GM11168 (cell line): ENCODE data around the gene PLEKHA7.

ENCODE experiments used
- in situ Hi-C: fragments of 300-500 bp; cut with MboI; formaldehyde crosslinking; loops from one replicate; pipeline ENCODE4 v1.12.0; 2022; ENCODE audit warnings: low sequenced_read_pairs; ENCODE audit not compliant: unreplicated experiment

PLEKHA7 gene

DNA sequence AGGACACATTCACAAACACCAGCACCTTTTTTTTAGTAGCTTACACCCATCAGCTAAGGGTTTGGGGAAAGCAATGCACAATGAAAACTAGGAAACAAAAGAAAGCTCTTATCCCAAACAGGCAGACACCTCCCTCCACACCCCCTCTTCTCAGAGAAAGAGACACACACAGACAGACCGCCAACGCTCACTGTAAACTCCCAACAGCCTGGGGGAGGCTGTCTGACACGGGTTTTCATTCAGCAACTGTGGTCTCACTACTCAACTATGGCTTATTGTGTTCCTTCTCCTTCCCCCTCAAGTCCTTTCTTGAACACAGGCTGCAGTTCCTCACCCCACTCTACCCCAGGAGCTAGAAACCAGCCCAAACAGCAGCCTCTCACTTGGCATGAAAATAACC lies 152.4 kb downstream of the PLEKHA7 start:
- in situ Hi-C loops = no loop called here

DNA sequence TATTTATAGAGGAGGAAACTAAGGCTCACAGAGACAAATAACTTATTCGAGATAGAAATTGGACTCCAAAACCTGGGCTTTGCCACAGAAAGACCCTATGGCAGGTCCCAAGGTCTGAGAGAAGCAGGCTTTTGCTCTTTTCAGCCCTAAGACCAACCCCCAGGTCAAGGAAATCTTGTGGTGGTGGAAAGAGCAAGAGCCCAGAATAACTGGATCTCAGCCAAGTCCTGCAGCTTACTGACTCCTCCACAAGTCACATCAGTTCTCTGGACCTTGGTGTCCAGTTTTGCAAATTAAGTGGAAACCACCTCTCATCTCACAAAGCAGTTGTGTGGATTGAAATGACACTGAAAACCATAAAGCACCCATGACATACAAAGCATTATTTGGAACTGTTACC lies 153.6 kb downstream of the PLEKHA7 start:
- in situ Hi-C loops = no loop called here

DNA sequence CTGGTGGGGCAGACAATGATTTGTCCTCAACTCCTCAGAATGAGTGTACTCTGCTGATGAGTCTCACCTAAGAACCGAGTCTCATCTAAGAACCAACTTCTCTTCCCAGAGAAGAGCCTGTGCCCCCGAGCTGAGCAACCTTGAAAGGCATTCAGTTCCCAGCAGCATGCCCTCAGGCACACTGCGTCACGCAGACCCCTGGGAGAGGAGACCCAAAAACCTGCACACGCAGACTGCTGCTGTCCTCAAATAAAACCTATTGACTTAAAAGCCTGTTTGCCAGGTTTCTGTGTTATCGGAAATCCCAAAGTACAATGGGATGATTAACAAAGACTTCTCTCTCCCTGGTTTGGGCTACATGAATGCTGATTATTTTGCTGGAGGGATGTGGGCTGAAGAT lies 154.6 kb downstream of the PLEKHA7 start:
- in situ Hi-C loops = no loop called here

DNA sequence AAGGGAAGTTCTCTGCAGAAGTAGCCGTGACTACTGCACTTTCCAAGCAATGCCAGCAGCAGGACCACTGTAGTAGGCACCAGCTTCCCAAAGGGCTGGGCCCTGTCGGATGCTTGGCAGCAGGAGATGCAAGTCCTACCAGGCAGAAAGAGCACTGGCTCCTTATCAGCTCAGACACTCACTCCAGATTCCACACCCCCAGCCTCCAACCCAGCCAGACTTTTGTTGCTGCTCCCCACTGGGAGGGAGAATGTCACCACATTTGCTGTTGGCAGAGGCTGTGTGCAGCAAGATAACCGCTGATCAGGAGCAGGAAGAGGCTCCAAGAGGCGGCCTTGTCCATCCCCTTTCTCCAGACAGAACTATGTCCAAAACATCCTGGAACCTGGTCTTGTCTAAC lies 157.0 kb downstream of the PLEKHA7 start:
- in situ Hi-C loops = no loop called here

DNA sequence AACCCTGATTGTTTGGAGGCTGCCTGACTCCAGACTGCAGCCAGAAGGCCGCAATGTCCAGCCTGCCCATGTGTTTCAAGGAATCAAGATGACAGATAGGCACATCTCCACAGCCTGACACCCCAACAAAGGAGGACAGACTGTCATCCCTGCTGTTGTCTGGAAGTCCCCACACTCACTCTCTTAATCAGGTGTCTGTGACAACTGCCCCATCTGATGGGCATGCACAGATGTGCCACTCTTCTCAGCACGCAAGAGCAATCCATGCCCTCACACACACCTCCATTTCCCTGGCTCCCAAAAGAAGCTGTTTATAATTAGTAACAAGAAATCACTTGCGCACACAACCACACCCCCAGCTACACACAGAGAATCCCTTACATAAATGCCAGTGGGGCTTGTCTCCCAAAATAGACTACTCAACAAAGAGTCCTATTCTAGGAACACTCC lies 158.2 kb downstream of the PLEKHA7 start:
- in situ Hi-C loops = no loop called here

DNA sequence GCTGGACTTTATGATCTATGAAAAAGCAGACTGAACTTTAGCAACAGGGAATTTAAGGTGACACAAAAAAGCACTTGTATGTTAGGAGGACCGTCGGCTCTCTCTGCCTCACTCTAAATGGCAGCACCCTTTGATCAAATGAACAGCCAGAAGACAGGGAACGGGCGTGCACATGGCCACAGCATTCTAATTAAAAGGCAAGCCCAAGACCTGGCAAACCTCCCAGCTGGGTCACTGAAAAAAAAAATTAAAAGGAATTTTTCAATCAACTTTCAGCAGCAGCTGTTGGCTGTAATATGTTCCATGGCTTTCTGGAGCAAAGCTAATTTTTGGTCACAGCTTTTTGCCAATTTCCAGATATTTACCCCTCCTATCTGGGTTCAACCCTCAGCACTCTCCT lies 159.2 kb downstream of the PLEKHA7 start:
- in situ Hi-C loops = no loop called here

DNA sequence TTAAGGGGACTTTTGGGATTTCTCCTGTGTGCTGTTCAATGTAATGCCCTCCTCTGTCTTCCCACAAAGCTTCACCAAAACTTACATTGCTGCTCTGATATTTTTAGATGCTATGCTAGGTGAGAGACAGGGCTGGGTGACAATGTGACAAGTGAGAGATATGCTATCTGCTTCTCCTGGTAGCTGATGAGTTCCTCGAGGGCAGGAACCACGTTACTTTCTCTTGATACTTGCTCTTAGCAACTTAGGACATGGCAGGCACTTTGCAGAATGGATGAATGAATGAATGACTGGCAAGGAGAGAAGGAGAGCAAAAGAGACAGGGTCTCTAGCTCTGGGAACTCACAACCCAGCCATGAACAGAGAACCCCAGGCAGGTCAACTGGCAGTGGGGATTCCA lies 160.4 kb downstream of the PLEKHA7 start:
- in situ Hi-C loops = no loop called here

DNA sequence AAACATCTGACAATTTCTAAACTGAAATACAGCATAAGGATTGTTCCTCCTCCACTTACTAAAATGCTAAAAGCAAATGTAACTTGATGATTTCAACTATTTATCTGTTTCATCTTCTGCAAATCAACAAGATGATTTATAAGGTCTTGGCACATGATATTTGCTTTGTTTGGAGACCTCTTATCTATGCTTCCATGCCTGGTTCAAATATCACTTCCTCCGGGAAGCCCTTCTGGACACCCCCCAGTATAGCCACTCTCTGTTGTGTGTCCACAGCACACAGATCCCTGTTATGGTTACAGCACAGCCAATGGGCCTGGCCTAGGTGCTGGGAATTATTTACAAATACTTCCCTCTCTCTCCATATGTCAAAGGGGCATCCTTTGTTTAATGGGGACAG lies 160.9 kb downstream of the PLEKHA7 start:
- in situ Hi-C loops = no loop called here

DNA sequence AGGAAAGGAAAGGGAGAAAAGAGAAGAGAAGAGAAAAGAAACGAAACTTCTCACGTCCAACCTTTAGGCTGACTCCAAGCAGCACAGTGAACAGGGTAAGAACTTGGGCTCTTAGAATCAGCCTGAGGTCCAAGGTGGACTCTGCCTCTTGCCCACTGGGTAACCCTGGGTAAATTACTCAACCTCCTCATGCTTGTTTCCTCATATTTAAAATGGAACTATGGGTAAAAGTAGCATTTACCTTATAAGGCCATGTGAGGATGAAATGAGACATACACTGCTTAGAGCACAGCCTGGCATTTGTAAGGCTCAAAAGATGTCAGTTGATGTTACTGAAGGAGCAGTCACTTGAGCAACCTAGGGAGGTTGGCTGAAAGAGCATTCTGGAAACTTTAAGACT lies 167.9 kb downstream of the PLEKHA7 start:
- in situ Hi-C loops = no loop called here

DNA sequence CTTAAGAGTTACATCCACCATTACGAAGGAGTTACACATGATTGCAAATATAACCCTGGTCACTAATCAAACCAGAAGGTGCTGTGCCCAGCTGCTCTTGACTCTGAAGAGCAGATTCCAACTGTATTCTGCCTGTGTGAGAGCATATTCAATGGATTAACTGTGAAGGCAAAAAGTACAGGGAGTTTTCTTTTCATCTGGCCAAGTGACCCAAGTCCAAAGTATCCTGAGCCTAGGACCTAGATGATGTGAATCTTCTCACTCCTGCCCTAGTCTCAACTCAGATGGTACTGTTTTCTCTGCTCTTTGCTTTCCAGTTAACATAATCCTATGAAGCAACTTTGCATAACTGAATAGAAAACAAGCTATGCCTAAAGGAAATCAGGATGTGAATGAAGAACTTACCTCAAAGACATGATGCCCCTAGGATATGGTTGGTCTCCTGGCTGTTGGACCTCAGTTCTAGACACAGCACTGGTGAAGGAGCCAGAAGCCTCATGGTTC lies 169.9 kb downstream of the PLEKHA7 start:
- in situ Hi-C loops = no loop called here

DNA sequence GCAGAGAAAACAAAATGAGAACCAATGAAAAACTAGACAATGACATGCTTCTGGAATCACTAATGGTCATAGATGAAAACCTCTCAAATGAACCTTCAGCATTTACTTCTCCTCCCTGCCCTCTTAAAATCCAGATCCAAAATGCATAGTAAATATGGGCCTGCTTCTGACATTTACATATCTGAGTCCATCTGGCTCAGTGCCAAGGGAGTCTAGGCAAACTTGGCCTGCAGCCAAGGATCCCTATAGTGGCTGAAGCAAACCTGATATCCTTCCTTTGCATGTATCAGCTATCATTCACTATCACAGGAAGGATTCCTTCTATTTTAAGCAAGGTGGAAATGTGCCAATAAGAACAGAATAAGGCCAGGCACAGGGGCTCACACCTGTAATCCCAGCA lies 170.9 kb downstream of the PLEKHA7 start:
- in situ Hi-C loops = no loop called here

DNA sequence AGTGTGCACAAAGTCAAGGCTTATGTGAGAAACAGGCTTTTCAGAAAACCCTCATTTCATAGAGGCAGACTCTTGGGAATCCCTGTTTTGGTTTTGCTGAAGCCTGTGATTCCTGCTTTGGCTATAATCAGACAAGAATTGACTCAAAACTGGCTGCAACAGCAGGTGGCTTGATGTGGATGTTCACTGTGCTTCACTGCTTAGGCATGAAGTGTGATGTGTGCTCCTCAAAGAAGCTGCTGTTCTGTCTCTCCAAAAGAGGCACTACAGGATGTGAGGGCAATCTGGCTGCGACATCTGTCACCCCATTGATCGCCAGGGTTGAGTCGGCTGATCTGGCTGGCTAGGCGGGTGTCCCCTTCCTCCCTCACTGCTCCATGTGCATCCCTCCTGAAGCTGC lies 172.2 kb downstream of the PLEKHA7 start:
- in situ Hi-C loops = no loop called here

DNA sequence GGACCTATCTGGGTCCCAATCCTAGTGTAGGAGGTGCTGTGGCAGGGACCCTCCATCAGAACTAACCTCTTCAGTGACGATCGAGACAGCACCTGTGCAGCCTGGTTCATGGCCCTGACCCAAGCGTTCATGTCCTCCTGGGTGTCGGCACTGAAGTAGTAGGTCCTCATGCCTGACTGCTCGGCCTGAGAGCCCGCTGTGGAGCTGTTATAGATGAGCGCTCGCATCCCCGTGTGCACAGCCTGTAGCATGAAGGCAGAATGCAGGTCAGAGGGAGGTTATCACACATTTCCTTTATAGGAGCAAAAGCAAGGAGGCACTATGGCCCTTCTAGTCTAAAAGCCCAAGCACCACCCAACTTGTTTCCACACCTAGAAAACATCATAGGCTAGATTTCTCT lies 172.7 kb downstream of the PLEKHA7 start:
- in situ Hi-C loops = no loop called here

DNA sequence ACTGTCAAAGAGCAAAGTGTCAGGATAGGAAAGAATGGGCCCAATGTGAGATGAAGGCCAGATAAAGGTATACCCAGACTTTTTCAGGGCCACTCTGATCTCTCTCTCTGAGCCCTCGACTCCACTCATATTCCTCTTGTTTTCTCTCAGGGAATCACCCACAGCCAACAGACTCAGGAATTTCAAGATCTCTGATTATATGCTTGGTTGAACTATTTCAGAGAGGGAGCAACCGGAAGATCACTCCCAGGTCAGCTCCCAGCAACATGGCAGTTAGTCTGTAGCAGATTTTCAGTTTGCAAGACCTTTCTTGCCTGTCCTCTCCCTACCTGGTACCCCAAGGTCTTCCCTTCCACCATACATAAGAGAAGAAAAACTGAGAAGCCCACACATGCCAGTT lies 173.3 kb downstream of the PLEKHA7 start:
- in situ Hi-C loops = no loop called here

DNA sequence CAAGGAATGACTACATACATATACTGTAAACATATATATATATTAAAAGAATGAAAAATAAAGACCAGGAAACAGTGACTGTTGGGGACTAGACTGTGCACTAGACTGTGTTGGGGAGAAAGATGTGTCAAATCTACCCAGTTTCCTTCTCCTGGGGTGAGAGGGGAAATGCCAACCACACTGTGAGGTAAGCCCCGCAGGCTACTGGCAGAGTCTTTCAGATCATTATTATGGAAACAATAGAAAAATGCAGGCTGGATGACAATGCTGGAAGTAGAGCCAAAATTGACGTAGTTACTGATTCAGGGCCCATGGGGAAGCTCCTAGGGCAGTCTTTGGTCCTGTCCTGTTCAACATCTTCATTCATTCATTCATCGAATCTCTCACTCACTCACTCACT lies 174.4 kb downstream of the PLEKHA7 start:
- in situ Hi-C loops = no loop called here

DNA sequence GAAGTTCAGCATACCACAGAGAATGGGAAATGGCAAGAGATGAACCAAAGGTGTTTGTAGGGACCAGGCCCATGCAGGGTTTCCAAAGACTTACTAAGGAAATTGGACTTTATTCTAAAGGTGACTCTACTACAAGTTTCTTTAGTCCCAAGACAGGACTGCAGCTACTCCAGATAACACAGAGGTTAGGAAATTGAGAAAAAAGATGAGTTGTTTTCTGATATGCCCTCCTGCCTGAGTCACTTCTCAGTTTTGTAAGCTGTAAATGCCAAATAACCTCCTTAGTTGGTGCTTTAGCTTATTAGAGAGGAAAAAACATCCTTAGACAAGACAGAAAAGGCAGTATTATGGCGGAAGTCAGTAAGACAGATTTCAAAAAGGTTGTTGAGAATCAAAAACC lies 179.8 kb downstream of the PLEKHA7 start:
- in situ Hi-C loops = no loop called here

DNA sequence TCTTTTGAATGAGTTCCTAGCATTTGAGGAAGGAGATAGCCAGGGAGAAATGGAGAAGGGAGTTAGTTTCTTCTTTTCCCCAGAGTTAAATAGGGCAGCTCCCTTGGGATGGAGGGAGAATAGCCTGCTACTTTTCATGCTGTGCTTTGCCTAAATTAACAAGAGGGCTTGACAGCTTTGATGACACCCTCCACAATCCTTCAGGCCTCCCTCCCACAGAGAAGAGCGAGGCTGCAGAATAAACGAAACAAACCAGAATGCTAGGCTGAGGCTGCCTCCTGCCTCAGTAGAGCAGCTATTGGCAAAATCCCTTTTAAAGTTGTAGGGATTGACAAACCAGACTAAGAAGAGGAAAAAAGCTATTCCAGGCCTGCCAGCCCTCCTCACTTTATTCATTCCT lies 181.2 kb downstream of the PLEKHA7 start:
- in situ Hi-C loops = no loop called here

DNA sequence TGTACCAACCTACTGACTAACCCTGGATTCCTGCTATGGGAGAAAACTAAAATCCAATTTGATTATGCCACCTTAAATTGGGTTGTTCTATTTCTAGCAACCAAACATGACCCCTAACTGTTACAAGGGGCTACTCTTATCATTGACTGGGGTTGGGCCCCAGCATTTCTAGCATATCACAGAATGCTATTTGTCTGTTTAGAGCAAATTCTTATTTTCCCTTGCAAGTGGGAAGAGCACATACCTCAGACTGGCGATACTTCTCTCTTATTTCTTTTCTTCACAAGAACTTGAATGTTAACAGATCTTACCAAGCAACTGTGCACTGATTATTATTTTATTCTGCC lies 182.0 kb downstream of the PLEKHA7 start:
- in situ Hi-C loops = no loop called here

DNA sequence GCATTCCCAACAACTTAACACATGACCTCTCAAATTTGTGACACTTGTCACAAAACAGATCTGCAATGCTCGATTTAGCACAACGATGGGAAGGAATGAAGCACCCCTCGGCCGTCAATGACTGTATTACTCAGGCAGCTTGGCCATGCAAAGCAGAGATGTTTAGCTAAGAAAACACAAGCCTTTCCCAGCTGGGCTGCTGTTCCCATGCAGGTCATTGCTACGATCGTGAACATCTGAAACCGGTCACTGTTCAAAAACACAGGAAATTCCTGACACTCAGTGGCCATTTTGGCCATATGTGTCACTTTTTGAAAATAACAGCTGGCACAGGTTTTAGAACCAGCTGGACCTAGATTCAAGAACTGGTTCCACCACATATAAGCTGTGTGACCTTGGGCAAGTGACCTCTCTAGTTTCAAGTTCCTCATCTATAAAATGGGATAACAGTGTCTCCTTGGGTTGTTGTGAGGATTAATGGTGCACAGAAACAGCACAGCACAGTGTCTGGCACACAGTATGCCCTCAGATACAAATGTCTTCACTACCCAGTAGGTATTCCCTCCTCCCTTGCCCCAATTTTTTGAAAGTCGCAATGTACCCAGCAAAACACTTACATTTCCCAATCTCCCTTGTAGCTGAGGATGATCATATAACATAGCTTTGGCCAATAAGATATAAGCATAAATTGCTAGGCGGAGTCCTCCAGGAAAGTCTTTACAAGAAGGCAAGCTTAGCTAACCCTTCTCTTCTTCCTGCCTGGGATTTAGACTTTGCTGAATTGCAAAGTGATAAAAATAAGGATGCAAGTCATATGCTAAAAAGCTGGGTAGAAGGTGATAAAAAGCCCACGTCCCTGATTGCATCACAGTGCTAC lies 182.7 kb downstream of the PLEKHA7 start:
- in situ Hi-C loops = no loop called here

DNA sequence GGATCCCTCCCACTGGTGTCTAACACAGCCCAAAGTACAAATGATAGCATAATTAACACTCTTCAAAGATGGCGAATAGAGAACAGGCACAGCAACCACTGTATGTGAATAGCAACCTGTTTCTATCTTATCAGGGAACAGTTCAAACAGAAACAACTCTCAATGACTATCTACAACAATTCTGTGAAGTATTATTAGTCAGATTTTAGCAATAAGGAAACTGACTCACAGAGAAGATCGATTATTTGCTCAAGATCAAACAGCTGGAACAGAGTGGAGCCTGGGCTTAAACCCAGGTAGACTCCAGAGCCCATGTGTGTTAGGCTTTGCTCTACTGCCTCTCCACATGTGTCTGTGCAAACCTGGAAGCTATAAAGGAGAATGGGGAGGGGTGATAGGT lies 187.1 kb downstream of the PLEKHA7 start:
- in situ Hi-C loops = loop anchor here (10.0 kb wide), 1 partner anchor 238 kb away; no protein-coding TSS in a partner anchor

DNA sequence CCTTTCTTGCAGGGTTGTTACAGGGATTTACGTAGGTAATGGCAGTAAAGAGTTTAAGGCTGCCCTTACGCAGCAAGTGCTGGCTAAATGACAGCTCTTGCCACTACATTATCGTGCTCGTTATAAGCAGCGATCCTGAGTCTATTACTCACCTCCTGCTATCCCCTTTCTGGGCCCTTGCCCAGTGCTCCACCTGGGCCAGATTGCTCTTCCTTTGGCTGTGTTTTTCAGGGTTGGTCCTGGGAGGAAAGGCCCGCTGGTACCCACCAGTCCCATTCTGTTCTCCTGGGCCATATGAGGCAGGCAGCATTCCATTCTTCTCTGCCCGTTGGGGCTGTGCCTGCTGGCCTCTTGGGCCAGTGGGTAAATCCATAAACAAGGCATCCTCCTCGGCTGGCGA lies 188.2 kb downstream of the PLEKHA7 start:
- in situ Hi-C loops = loop anchor here (10.0 kb wide), 1 partner anchor 239 kb away; no protein-coding TSS in a partner anchor

DNA sequence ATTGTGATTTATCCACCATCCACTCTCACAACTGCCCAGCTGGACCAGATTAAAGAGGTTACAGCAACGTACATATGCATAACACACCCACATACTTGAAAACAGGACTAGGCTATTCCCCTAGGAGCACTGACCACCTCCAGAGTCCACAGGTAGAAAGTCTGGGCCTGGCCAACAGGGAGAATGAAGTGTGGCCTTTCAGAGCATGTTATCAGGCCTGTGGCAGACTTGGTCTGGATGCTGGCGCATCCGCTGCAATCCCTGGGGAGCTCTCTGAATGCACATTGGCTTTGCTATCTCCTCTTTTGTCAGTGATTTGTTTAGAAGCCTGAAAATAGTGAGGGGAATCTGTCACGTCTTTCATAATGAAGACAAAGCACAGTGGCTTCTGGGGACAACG lies 189.1 kb downstream of the PLEKHA7 start:
- in situ Hi-C loops = loop anchor here (10.0 kb wide), 1 partner anchor 240 kb away; no protein-coding TSS in a partner anchor
